K562 (cell line): ENCODE measurements around the gene FXN. TPM values are rescaled to one million over a fixed set of nuclear protein-coding genes. Genes with fewer than 3 reads are reported as not detected.

ENCODE experiments used
- ATAC-seq: fragments of 200-7000 bp; cut with Tn5 transposase; 3 replicates; pipeline ENCODE4 v1.9.1; 2020; ENCODE audit warnings: moderate library complexity
- BruUV-seq: library from RNA; stranded (reverse); fragments of 400-500 nt; replicated peaks from 2 replicates; lab custom pipeline; 2021; lab: Mats Ljungman, UMichigan
- CTCF ChIA-PET: fragments of 300-600 bp; formaldehyde crosslinking; extraction: SDS; loops from one replicate; lab custom pipeline; 2021; ENCODE audit warnings: low intra/inter-chr PET ratio; lab: Yijun Ruan, JAX
- POLR2A ChIA-PET: fragments of 300-600, 350-650 bp; sonication (Branson Sonifier 250); formaldehyde crosslinking; extraction: SDS; loops from one replicate; lab custom pipeline; 2021; ENCODE audit warnings: antibody characterized with exemption, inconsistent platforms; lab: Yijun Ruan, JAX
- DNase-seq, 4 experiments: peaks; one replicate each; pipeline versions ENCODE4 v3.0.0 to v3.0.0-alpha.2; 2011 to 2018; ENCODE audit warnings: low spot score in 3 of 4, mixed read lengths in 3 of 4; ENCODE audit errors: extremely low read depth in 1 of 4
- FAIRE-seq: peaks from 2 replicates; lab custom pipeline; 2011; peaks lifted over from hg19 to GRCh38; lab: Jason Lieb, UNC
- H2AFZ ChIP-seq: 2 replicates; pipeline ENCODE4 v1.6.0; 2011; ENCODE audit warnings: low read depth, low read length, control low read depth, inconsistent platforms
- H3K27ac ChIP-seq: fragments of 200-600 bp; 3 replicates; pipeline ENCODE4 v1.8.0; 2011; ENCODE audit warnings: low read depth, mild to moderate bottlenecking, control low read depth, inconsistent platforms, low read length, moderate library complexity, mixed read lengths; ENCODE audit errors: extremely low read depth
- H3K27me3 ChIP-seq, 2 experiments: fragments of 300-600 bp in 1 of 2; 2 replicates in 1 of 2; 3 replicates in 1 of 2; pipeline versions ENCODE4 v1.6.0 to v1.8.0; 2011; ENCODE audit warnings: inconsistent platforms in 2 of 2, low read length in 2 of 2, mild to moderate bottlenecking in 1 of 2, mixed read lengths in 1 of 2, moderate library complexity in 1 of 2; ENCODE audit not compliant: control insufficient read depth in 2 of 2, insufficient read depth in 2 of 2
- H3K36me3 ChIP-seq: fragments of 300-600 bp; 3 replicates; pipeline ENCODE4 v1.8.0; 2011; ENCODE audit warnings: mild to moderate bottlenecking, low read length, inconsistent platforms; ENCODE audit not compliant: control insufficient read depth, insufficient read depth
- H3K4me1 ChIP-seq, 2 experiments: fragments of 200-600 bp in 1 of 2; replicated peaks in 1 of 2; 2 replicates in 1 of 2; 3 replicates in 1 of 2; pipeline versions ENCODE4 v1.5.1 to v1.8.0; 2011; ENCODE audit warnings: inconsistent platforms in 2 of 2, low read length in 2 of 2, mild to moderate bottlenecking in 1 of 2, mixed read lengths in 1 of 2, moderate library complexity in 1 of 2; ENCODE audit not compliant: control insufficient read depth in 2 of 2, insufficient read depth in 2 of 2
- H3K4me2 ChIP-seq: 2 replicates; pipeline ENCODE4 v1.6.1; 2011; ENCODE audit warnings: low read length, control low read depth, inconsistent platforms, mixed read lengths; ENCODE audit not compliant: insufficient read depth
- H3K4me3 ChIP-seq: fragments of 200-600 bp; sonication (generic), shearing (Covaris generic); 2 replicates; pipeline ENCODE4 v1.5.1; 2016; ENCODE audit warnings: control low read depth, inconsistent platforms
- H3K79me2 ChIP-seq: fragments of 200-600 bp; 3 replicates; pipeline ENCODE4 v1.8.0; 2011; ENCODE audit warnings: low read length, inconsistent platforms; ENCODE audit not compliant: control insufficient read depth, insufficient read depth
- H3K9ac ChIP-seq, 2 experiments: 2 replicates each; pipeline versions ENCODE4 v1.6.0 to v1.6.1; 2011; ENCODE audit warnings: low read depth in 2 of 2, low read length in 2 of 2, control low read depth in 1 of 2, inconsistent platforms in 1 of 2, mild to moderate bottlenecking in 1 of 2, mixed read lengths in 1 of 2; ENCODE audit not compliant: insufficient read depth in 1 of 2
- H3K9me1 ChIP-seq: one replicate; pipeline ENCODE4 v1.6.0; 2011; ENCODE audit warnings: inconsistent platforms, mild to moderate bottlenecking, low read length, moderate library complexity; ENCODE audit not compliant: control insufficient read depth, insufficient read depth
- H3K9me3 ChIP-seq: replicated peaks from 2 replicates; pipeline ENCODE4 v1.5.1; 2011; ENCODE audit warnings: low read depth, low read length, inconsistent platforms; ENCODE audit not compliant: control insufficient read depth, insufficient read depth
- H4K20me1 ChIP-seq: replicated peaks from 2 replicates; pipeline ENCODE4 v1.6.1; 2011; ENCODE audit warnings: low read length, inconsistent platforms, mixed read lengths; ENCODE audit not compliant: control insufficient read depth, insufficient read depth
- CBFB ChIP-seq: sonication (generic); formaldehyde crosslinking; IDR thresholded peaks from 2 replicates; pipeline ENCODE4 v1.4.0; 2020; ENCODE audit warnings: mild to moderate bottlenecking, missing genetic modification reagents
- CCNT2 ChIP-seq: IDR thresholded peaks from 2 replicates; pipeline ENCODE4 v1.6.1; 2011; ENCODE audit warnings: borderline replicate concordance, low read depth, mild to moderate bottlenecking, moderate library complexity, mixed read lengths, low read length; ENCODE audit not compliant: insufficient read length; ENCODE audit errors: extremely low read depth
- MED1 ChIP-seq: sonication (generic); formaldehyde crosslinking; IDR thresholded peaks from 2 replicates; pipeline ENCODE4 v1.8.1; 2023; ENCODE audit warnings: missing genetic modification reagents, borderline replicate concordance
- NFIX ChIP-seq: fragments of 250-450 bp; sonication (Bioruptor Pico); IDR thresholded peaks from 2 replicates; pipeline ENCODE4 v1.4.0; 2020; ENCODE audit warnings: low read depth, mild to moderate bottlenecking, moderate library complexity
- NR2F6 ChIP-seq: fragments of 450-650 bp; formaldehyde crosslinking; IDR thresholded peaks from 2 replicates; pipeline ENCODE4 v1.4.0; 2020; ENCODE audit warnings: mild to moderate bottlenecking
- NR3C1 ChIP-seq: sonication (generic); formaldehyde crosslinking; IDR thresholded peaks from 2 replicates; pipeline ENCODE4 v1.8.1; 2022; ENCODE audit warnings: missing genetic modification reagents
- RBM25 ChIP-seq: fragments of 200-400 bp; formaldehyde crosslinking; IDR thresholded peaks from 2 replicates; pipeline ENCODE4 v1.6.1; 2018; ENCODE audit warnings: low read length, low read depth, moderate library complexity; ENCODE audit not compliant: severe bottlenecking
- ZNF436 ChIP-seq: fragments of 250-450, 450-650 bp; sonication (Bioruptor Pico); formaldehyde crosslinking; IDR thresholded peaks from 2 replicates; pipeline ENCODE4 v1.7.0; 2020; ENCODE audit warnings: mild to moderate bottlenecking
- ZNF707 ChIP-seq: fragments of 250-450 bp; sonication (Bioruptor Pico); conservative IDR thresholded peaks from 2 replicates; pipeline ENCODE4 v1.8.0; 2022; ENCODE audit warnings: inconsistent platforms, mild to moderate bottlenecking, moderate library complexity
- ZNF785 ChIP-seq: fragments of 250-450 bp; sonication (Bioruptor Pico); IDR thresholded peaks from 2 replicates; pipeline ENCODE4 v1.4.0; 2020; ENCODE audit warnings: mild to moderate bottlenecking
- WGBS: fragments of 100-300 bp; shearing (Covaris generic); methylation state at CpG from one replicate; pipeline ENCODE4 v1.1.6; 2016; ENCODE audit warnings: low coverage, mixed read lengths; ENCODE audit not compliant: insufficient coverage; ENCODE audit errors: missing lambda C conversion rate; 5-methylcytosine and 5-hydroxymethylcytosine counted together
- in situ Hi-C: fragments of 300-500 bp; cut with MboI; formaldehyde crosslinking; loops from 4 replicates; pipeline ENCODE4 v1.15.0; 2018; ENCODE audit warnings: inconsistent platforms, mixed read lengths
- intact Hi-C: fragments of 100-400 bp; cut with micrococcal nuclease; formaldehyde crosslinking; loops from 2 replicates; pipeline ENCODE4 v1.14.2; 2022
- polyA plus RNA-seq, 8 experiments: library from polyadenylated mRNA; depleted of rRNA in 4 of 8; stranded (reverse) in 5 of 8; unstranded in 3 of 8; fragments of >200 nt; fragmentation: Nextera tagmentation in 2 of 8; fragmentation: Illumina TruSeq in 1 of 8; extraction: Ambion mirVana in 2 of 8; extraction: Trizol in 1 of 8; gene quantifications; 2 replicates each; pipeline versions ENCODE4 v1.2.1 to v1.2.3, GENCODE V29; 2011 to 2014; ENCODE audit warnings: inconsistent platforms in 1 of 8, missing spikeins in 1 of 8
- total RNA-seq, 7 experiments: library from RNA; depleted of rRNA in 6 of 7; stranded (reverse); fragments of >200 nt in 6 of 7; fragmentation: Illumina TruSeq in 2 of 7; extraction: Trizol in 2 of 7; gene quantifications; 2 replicates each; pipeline versions ENCODE4 v1.2.1 to v1.2.3, GENCODE V29; 2011 to 2021; ENCODE audit warnings: low replicate concordance in 1 of 7
- TF ChIP-seq, protein P1 (sequence below): fragments of 250-450 bp; sonication (Bioruptor Pico); IDR thresholded peaks from 2 replicates; pipeline ENCODE4 v1.6.1; 2021; ENCODE audit warnings: mild to moderate bottlenecking
- TF ChIP-seq, protein P2 (sequence below): sonication (generic); IDR thresholded peaks from 2 replicates; pipeline ENCODE4 v1.6.1; 2016
- TF ChIP-seq, protein P3 (sequence below): IDR thresholded peaks from 3 replicates; pipeline ENCODE4 v1.6.1; 2011; ENCODE audit warnings: borderline replicate concordance, mild to moderate bottlenecking; ENCODE audit not compliant: insufficient read length, insufficient read depth
- TF ChIP-seq, protein P4 (sequence below): fragments of 250-450 bp; sonication (Bioruptor Pico); IDR thresholded peaks from 2 replicates; pipeline ENCODE4 v1.5.0; 2021; ENCODE audit warnings: mild to moderate bottlenecking, moderate library complexity

FXN gene
- total and polyA plus RNA-seq, 9 of the 15 experiments (the other 6 are each of a cell fraction or from before 2014, with no cell fraction given), result 7.6 to 51.5 (median 30.3) TPM

DNA sequence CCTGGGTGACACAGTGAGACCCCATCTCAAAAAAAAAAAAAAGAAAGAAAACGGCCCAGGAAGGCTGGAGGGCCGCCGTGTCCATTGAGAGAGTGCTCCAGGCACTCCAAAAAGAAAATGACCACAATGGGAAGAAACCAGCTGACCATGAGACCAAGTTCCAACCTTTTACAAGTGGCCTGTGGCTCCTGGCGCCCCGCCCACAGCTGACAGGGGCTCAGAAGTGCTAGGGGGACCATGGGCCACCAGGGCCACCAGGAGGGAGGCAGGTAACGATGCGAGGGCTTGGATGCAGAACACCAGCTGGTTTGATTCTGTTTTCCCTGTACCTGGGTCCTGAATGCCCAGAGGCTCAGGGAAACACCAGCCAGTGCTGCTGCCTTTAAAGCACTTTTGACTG lies 34.6 kb downstream of the FXN start (continued):
- TF ChIP-seq ZNF436 (CRISPR knock-in tag), result no peak

DNA sequence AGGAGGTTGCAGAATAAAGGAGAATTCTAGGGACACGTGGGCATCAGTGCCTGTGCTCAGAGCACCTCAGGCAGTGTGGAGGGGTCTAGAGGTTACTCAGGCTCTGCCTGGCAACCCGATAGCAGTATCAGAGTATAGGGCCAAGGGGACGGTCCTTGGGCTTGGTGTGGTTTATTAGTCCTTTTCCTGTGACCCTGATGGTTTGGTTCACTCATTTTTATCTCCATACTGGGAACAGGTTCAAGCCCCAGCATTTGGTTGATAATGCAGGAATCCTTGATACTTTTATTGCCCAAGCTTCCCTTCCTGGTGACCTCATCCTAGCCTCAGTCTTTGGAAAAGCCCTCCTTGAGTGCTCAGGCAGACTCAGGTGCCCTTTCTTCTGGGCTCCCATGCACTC lies 35.5 kb downstream of the FXN start:
- no peak overlapping the region for H3K4me3 ChIP-seq
- no peak overlapping the region for H3K9ac ChIP-seq
- intact Hi-C loops, result loop anchor here (10.0 kb wide), 1 partner anchor 74 kb away; no protein-coding TSS in a partner anchor
- CTCF ChIA-PET, result no interaction called here
- no peaks in the 10 kb centered on the region; a peak in 1 of 5 replicates for H3K4me1 ChIP-seq
- H2AFZ ChIP-seq, result no peak overlapping the region
- H4K20me1 ChIP-seq, result no peaks in the 10 kb centered on the region
- no peaks in the 10 kb centered on the region for H3K79me2 ChIP-seq
- H3K9me1 ChIP-seq, result no peaks in the 10 kb centered on the region
- FAIRE-seq (no peak), ATAC-seq (no peak), DNase-seq (no peak)
- in situ Hi-C loops, result loop anchor here (25.0 kb wide), 1 partner anchor 466 kb away; no protein-coding TSS in a partner anchor
- no peaks in the 10 kb centered on the region for H3K9me3 ChIP-seq
- 90% methylated on average over 2 of the region's 3 CpGs for WGBS
- H3K36me3 ChIP-seq, result peaks cover 57% of the 10 kb centered on the region
- no TSS peak for BruUV-seq
- TF ChIP-seq CBFB (CRISPR knock-in tag) (no peak), NFIX (CRISPR knock-in tag) (no peak), CCNT2 (no peak), MED1 (CRISPR knock-in tag) (no peak), RBM25 (no peak), ZNF707 (CRISPR knock-in tag) (no peak), NR3C1 (CRISPR knock-in tag) (no peak), NR2F6 (CRISPR knock-in tag) (no peak), ZNF785 (CRISPR knock-in tag) (no peak)
- TF ChIP-seq, protein P1, sequence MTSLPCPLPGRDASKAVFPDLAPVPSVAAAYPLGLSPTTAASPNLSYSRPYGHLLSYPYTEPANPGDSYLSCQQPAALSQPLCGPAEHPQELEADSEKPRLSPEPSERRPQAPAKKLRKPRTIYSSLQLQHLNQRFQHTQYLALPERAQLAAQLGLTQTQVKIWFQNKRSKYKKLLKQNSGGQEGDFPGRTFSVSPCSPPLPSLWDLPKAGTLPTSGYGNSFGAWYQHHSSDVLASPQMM (CRISPR knock-in tag), result no peak
- TF ChIP-seq, protein P2, sequence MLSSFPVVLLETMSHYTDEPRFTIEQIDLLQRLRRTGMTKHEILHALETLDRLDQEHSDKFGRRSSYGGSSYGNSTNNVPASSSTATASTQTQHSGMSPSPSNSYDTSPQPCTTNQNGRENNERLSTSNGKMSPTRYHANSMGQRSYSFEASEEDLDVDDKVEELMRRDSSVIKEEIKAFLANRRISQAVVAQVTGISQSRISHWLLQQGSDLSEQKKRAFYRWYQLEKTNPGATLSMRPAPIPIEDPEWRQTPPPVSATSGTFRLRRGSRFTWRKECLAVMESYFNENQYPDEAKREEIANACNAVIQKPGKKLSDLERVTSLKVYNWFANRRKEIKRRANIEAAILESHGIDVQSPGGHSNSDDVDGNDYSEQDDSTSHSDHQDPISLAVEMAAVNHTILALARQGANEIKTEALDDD, result no peak
- TF ChIP-seq, protein P3, sequence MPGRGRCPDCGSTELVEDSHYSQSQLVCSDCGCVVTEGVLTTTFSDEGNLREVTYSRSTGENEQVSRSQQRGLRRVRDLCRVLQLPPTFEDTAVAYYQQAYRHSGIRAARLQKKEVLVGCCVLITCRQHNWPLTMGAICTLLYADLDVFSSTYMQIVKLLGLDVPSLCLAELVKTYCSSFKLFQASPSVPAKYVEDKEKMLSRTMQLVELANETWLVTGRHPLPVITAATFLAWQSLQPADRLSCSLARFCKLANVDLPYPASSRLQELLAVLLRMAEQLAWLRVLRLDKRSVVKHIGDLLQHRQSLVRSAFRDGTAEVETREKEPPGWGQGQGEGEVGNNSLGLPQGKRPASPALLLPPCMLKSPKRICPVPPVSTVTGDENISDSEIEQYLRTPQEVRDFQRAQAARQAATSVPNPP, result no peak
- TF ChIP-seq, protein P4, sequence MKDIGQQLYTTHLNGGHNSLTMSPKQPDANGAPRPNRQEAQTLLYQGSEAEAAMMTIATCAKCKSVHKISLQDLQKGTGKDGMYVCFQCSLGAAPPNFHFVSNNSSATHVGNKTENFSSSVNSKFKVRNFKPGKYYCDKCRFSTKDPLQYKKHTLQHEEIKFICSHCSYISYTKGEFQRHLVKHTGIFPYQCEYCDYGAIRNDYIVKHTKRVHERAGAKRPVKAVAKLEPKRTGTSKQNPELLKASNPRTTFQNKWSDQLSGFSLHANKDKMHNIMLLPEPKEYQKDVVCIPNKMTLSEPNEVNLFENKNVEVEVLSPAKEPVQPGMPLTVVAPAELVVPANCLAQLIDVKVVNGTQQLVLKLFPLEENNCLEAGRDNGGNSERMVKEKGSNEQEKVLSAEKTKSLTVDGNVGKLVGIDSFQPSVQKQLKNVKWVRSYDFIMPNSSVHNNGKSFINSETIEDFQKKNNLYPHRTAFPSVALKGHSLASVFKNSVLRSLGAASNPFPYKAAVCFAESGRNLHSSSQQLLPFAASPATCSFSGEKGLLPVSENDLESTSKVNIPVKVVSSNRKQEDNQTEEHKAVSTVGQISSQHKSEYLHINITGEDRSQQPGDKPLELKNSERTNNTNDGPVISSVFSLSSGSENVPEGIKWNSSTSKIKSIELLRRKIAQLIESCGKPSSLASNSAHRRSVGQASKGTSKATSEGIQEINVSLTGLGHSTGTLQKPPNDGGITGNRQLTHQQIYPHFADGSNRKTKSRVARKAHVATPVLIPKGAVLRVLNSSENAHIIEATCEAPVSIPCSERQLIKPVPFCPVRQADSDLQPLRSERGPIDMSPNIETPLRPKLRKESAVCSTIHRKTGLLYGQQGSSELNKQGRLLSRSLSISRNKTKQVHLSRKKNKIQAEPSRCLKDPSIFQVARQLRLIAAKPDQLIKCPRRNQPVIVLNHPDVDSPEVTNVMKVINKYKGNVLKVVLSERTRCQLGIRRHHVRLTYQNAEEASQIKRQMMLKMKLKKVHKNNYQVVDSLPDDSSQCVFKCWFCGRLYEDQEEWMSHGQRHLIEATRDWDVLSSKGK (CRISPR knock-in tag), result no peak
- POLR2A ChIA-PET, result no interaction called here
- no peaks in the 10 kb centered on the region for H3K27me3 ChIP-seq
- H3K4me2 ChIP-seq, result no peak overlapping the region
- H3K27ac ChIP-seq, result no peak overlapping the region
